Measurements from ENCODE around the gene DCN.

The DCN gene

GRCh38 chr12:91196436-91196835, 13.8 kb upstream of the DCN start:
- TF ChIP-seq FOXP2 (optimal IDR thresholded peaks at IDR 0.05; ENCODE audit: borderline replicate concordance, extremely low read depth, extremely low read length, insufficient read depth) (no peak), POLR2AphosphoS5 (IDR thresholded peaks at IDR 0.05; ENCODE audit: low read depth, low read length) (no peak), SIN3A (IDR thresholded peaks at IDR 0.05; ENCODE audit: borderline replicate concordance, insufficient read depth, low read length) (no peak), TAF1 (IDR thresholded peaks at IDR 0.05; ENCODE audit: borderline replicate concordance, insufficient read depth, low read length) (no peak), REST (IDR thresholded peaks at IDR 0.05; ENCODE audit: insufficient read depth in 1 of 2, low read depth in 2 of 2, low read length in 2 of 2) (no peak)

GRCh38 chr12:91194500-91194899, 11.9 kb upstream of the DCN start:
- TF ChIP-seq POLR2AphosphoS5 (IDR thresholded peaks at IDR 0.05; ENCODE audit: low read depth, low read length) (no peak), REST (IDR thresholded peaks at IDR 0.05; ENCODE audit: insufficient read depth in 1 of 2, low read depth in 2 of 2, low read length in 2 of 2) (no peak), SIN3A (IDR thresholded peaks at IDR 0.05; ENCODE audit: borderline replicate concordance, insufficient read depth, low read length) (no peak), FOXP2 (optimal IDR thresholded peaks at IDR 0.05; ENCODE audit: borderline replicate concordance, extremely low read depth, extremely low read length, insufficient read depth) (no peak), TAF1 (IDR thresholded peaks at IDR 0.05; ENCODE audit: borderline replicate concordance, insufficient read depth, low read length) (no peak)

GRCh38 chr12:91191513-91192111, 9.0 kb upstream of the DCN start:
- TF ChIP-seq REST (IDR thresholded peaks at IDR 0.05; ENCODE audit: insufficient read depth in 1 of 2, low read depth in 2 of 2, low read length in 2 of 2) (no peak), TAF1 (IDR thresholded peaks at IDR 0.05; ENCODE audit: borderline replicate concordance, insufficient read depth, low read length) (no peak)

GRCh38 chr12:91189516-91189915, 6.9 kb upstream of the DCN start:
- TF ChIP-seq TAF1 (IDR thresholded peaks at IDR 0.05; ENCODE audit: borderline replicate concordance, insufficient read depth, low read length) = no peak
- TF ChIP-seq POLR2AphosphoS5 (IDR thresholded peaks at IDR 0.05; ENCODE audit: low read depth, low read length) = no peak
- no peak for TF ChIP-seq REST (IDR thresholded peaks at IDR 0.05; ENCODE audit: insufficient read depth in 1 of 2, low read depth in 2 of 2, low read length in 2 of 2)
- no peak for TF ChIP-seq FOXP2 (optimal IDR thresholded peaks at IDR 0.05; ENCODE audit: borderline replicate concordance, extremely low read depth, extremely low read length, insufficient read depth)
- no peak for TF ChIP-seq SIN3A (IDR thresholded peaks at IDR 0.05; ENCODE audit: borderline replicate concordance, insufficient read depth, low read length)

- TF ChIP-seq TAF1 (IDR thresholded peaks at IDR 0.05; ENCODE audit: borderline replicate concordance, insufficient read depth, low read length) (no peak), POLR2AphosphoS5 (IDR thresholded peaks at IDR 0.05; ENCODE audit: low read depth, low read length) (no peak), REST (IDR thresholded peaks at IDR 0.05; ENCODE audit: insufficient read depth in 1 of 2, low read depth in 2 of 2, low read length in 2 of 2) (no peak), FOXP2 (optimal IDR thresholded peaks at IDR 0.05; ENCODE audit: borderline replicate concordance, extremely low read depth, extremely low read length, insufficient read depth) (no peak), SIN3A (IDR thresholded peaks at IDR 0.05; ENCODE audit: borderline replicate concordance, insufficient read depth, low read length) (no peak)
These were observed 6.2 kb upstream of the DCN start for GRCh38 chr12:91188778-91189177.
